ENCODE measurements around the gene TRPM6.

- TF ChIP-seq CTCF (IDR thresholded peaks at IDR 0.05) (no peak), POLR2A (IDR thresholded peaks at IDR 0.05) (no peak)
These were observed 15.0 kb downstream of the TRPM6 start for GRCh38 chr9:74872619-74873233.

Data from testis (tissue), 2 donors.